GM12878 (cell line): ENCODE measurements around the gene PDLIM3. TPM values are rescaled to one million over a fixed set of nuclear protein-coding genes. Genes with fewer than 3 reads are reported as not detected.

Experiments
- ATAC-seq: fragments of 200-7000 bp; cut with Tn5 transposase; 3 replicates; pipeline ENCODE4 v1.9.1; 2020; ENCODE audit warnings: mild to moderate bottlenecking, moderate library complexity
- BruUV-seq: library from RNA; stranded (reverse); fragments of 400-500 nt; replicated peaks from 2 replicates; lab custom pipeline; 2021; lab: Mats Ljungman, UMichigan
- CTCF ChIA-PET: fragments of 300-600 bp; sonication (Branson Sonifier 250); formaldehyde crosslinking; extraction: SDS; loops from one replicate; lab custom pipeline; 2021; ENCODE audit warnings: inconsistent platforms; lab: Yijun Ruan, JAX
- POLR2A ChIA-PET: fragments of 350-600 bp; formaldehyde crosslinking; extraction: SDS; loops from one replicate; lab custom pipeline; 2021; ENCODE audit warnings: inconsistent platforms; lab: Charles Lee
- RAD21 ChIA-PET: fragments of 300-600 bp; sonication (Branson Sonifier 250); formaldehyde crosslinking; loops from one replicate; lab custom pipeline; 2023; ENCODE audit warnings: antibody characterized with exemption; ENCODE audit not compliant: unreplicated experiment; lab: Charles Lee
- SMC1A ChIA-PET: fragments of 300-600 bp; sonication (Branson Sonifier 250); formaldehyde crosslinking; loops from one replicate; lab custom pipeline; 2023; ENCODE audit not compliant: unreplicated experiment, uncharacterized antibody; lab: Charles Lee
- DNase-seq: peaks from one replicate; pipeline ENCODE4 v3.0.0-alpha.2; 2011; ENCODE audit warnings: low read depth, low spot score
- FAIRE-seq: peaks from 3 replicates; lab custom pipeline; 2011; peaks lifted over from hg19 to GRCh38; lab: Jason Lieb, UNC
- H2AFZ ChIP-seq: 2 replicates; pipeline ENCODE4 v1.6.0; 2011; ENCODE audit warnings: low read depth, low read length, control low read depth; ENCODE audit not compliant: control insufficient read depth
- H3K27ac ChIP-seq: 2 replicates; pipeline ENCODE4 v1.5.1; 2011; ENCODE audit warnings: control low read depth; ENCODE audit not compliant: control insufficient read depth, insufficient read depth
- H3K27me3 ChIP-seq, 2 experiments: replicated peaks in 1 of 2; 2 replicates each; pipeline versions ENCODE4 v1.6.0 to v1.6.1; 2011; ENCODE audit warnings: low read length in 1 of 2; ENCODE audit not compliant: control insufficient read depth in 2 of 2, insufficient read depth in 2 of 2
- H3K36me3 ChIP-seq, 2 experiments: 2 replicates each; pipeline ENCODE4 v1.5.1; 2011; ENCODE audit warnings: low read length in 1 of 2; ENCODE audit not compliant: control insufficient read depth in 2 of 2, insufficient read depth in 2 of 2
- H3K4me1 ChIP-seq: 2 replicates; pipeline ENCODE4 v1.6.1; 2011; ENCODE audit warnings: mild to moderate bottlenecking, low read length, moderate library complexity, mixed read lengths; ENCODE audit not compliant: control insufficient read depth, insufficient read depth
- H3K4me2 ChIP-seq: 2 replicates; pipeline ENCODE4 v1.6.0; 2011; ENCODE audit warnings: control low read depth; ENCODE audit not compliant: control insufficient read depth, insufficient read depth
- H3K4me3 ChIP-seq: fragments of 200-600 bp; sonication (generic); 2 replicates; pipeline ENCODE4 v1.5.1; 2016
- H3K79me2 ChIP-seq: 2 replicates; pipeline ENCODE4 v1.6.0; 2011; ENCODE audit warnings: low read length; ENCODE audit not compliant: control insufficient read depth, insufficient read depth
- H3K9ac ChIP-seq: 2 replicates; pipeline ENCODE4 v1.8.0; 2011; ENCODE audit warnings: low read length, control low read depth, mixed read lengths; ENCODE audit not compliant: control insufficient read depth, insufficient read depth
- H3K9me3 ChIP-seq: replicated peaks from 3 replicates; pipeline ENCODE4 v1.5.1; 2011; ENCODE audit warnings: mild to moderate bottlenecking, low read length; ENCODE audit not compliant: control insufficient read depth, insufficient read depth
- H4K20me1 ChIP-seq: 2 replicates; pipeline ENCODE4 v1.6.0; 2011; ENCODE audit not compliant: control insufficient read depth, insufficient read depth
- IKZF1 ChIP-seq: fragments of 450-650 bp; conservative IDR thresholded peaks from 2 replicates; pipeline ENCODE4 v1.6.1; 2017; ENCODE audit warnings: antibody characterized with exemption, mild to moderate bottlenecking
- MYC ChIP-seq: IDR thresholded peaks from 2 replicates; pipeline ENCODE4 v1.6.1; 2011; ENCODE audit warnings: mild to moderate bottlenecking, low read length, moderate library complexity, inconsistent platforms; ENCODE audit not compliant: insufficient read depth, insufficient replicate concordance, insufficient read length, severe bottlenecking
- POLR2A ChIP-seq: IDR thresholded peaks from 2 replicates; pipeline ENCODE4 v1.6.1; 2011; ENCODE audit warnings: low read depth, mild to moderate bottlenecking, low read length
- POLR2AphosphoS5 ChIP-seq: IDR thresholded peaks from 2 replicates; pipeline ENCODE4 v1.6.1; 2011; ENCODE audit warnings: mild to moderate bottlenecking, low read length, inconsistent platforms
- RUNX3 ChIP-seq: IDR thresholded peaks from 2 replicates; pipeline ENCODE4 v1.6.1; 2012; ENCODE audit warnings: low read length, inconsistent platforms
- TBL1XR1 ChIP-seq: IDR thresholded peaks from 2 replicates; pipeline ENCODE4 v1.6.1; 2012; ENCODE audit warnings: low read depth, low read length, improper control_type of control experiment
- ZNF217 ChIP-seq: fragments of 450-650 bp; IDR thresholded peaks from 2 replicates; pipeline ENCODE4 v1.6.1; 2017; ENCODE audit warnings: antibody characterized with exemption, mild to moderate bottlenecking
- WGBS: methylation state at CpG from one replicate; pipeline ENCODE4 v1.1.6; 2016; ENCODE audit warnings: low lambda C conversion rate; ENCODE audit not compliant: insufficient replicate concordance, insufficient coverage; ENCODE audit errors: missing lambda C conversion rate; 5-methylcytosine and 5-hydroxymethylcytosine counted together
- in situ Hi-C: fragments of 300-500 bp; cut with MboI; formaldehyde crosslinking; loops from 9 replicates; pipeline ENCODE4 v1.14.3; 2018; ENCODE audit warnings: mixed read lengths
- intact Hi-C: fragments of 100-400 bp; cut with micrococcal nuclease; formaldehyde crosslinking; loops from one replicate; pipeline ENCODE4 v1.14.2; 2022; ENCODE audit not compliant: unreplicated experiment
- polyA plus RNA-seq, 11 experiments: library from polyadenylated mRNA; depleted of rRNA in 4 of 11; unstranded in 6 of 11; stranded (reverse) in 5 of 11; fragments of >200 nt; fragmentation: Nextera tagmentation in 4 of 11; fragmentation: Illumina TruSeq in 1 of 11; extraction: Ambion mirVana in 4 of 11; extraction: Trizol in 1 of 11; gene quantifications; 1 replicate in 1 of 11; 2 replicates in 10 of 11; pipeline versions ENCODE4 v1.2.1 to v1.2.3, GENCODE V29; 2011 to 2016; ENCODE audit warnings: inconsistent platforms in 2 of 11, missing spikeins in 2 of 11, low read depth in 1 of 11
- total RNA-seq, 4 experiments: library from RNA; depleted of rRNA in 3 of 4; stranded (reverse); fragments of >200 nt in 3 of 4; fragmentation: Illumina TruSeq in 1 of 4; extraction: Trizol in 1 of 4; gene quantifications; 2 replicates each; pipeline versions ENCODE4 v1.2.1 to v1.2.3, GENCODE V29; 2013 to 2021
- TF ChIP-seq, protein P1 (sequence below): fragments of 450-650 bp; IDR thresholded peaks from 2 replicates; pipeline ENCODE4 v1.6.1; 2017; ENCODE audit warnings: mild to moderate bottlenecking, moderate library complexity
- TF ChIP-seq, protein P2 (sequence below): fragments of 450-650 bp; IDR thresholded peaks from 2 replicates; pipeline ENCODE4 v1.6.1; 2017; ENCODE audit warnings: borderline replicate concordance

PDLIM3 gene
- total and polyA plus RNA-seq, 10 of the 15 experiments (the other 5 are each of a cell fraction or from before 2014, with no cell fraction given) = 0.04 to 0.43 (median 0.08) TPM; not detected in 7

DNA sequence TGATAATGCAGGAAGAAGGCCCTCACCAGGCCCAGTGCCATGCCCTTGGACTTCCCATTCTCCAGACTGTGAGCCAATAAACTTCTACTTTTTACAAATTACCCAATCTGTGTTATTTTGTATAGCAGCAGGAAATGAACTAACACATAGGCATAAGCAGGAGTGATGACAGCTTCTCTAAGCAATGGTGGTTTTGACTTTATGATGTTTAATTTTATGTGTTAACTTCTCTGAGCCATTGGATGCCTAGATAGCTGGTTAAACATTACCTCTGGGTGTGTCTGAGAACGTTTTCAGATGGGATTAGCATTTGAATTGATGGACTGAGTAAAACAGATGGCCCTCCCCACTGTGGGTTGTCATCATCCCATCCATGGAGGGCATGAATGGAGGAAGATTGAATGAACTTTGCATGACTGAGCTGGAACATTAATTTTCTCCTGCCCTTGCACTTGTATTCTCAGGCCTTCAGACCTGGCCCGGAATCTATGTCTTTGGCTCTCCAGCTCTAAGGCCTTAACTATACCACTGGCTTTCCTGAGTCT is 13.9 kb upstream of the PDLIM3 start:
- in situ Hi-C loops = no loop called here
- H3K4me1 ChIP-seq = no peaks in the 10 kb centered on the region
- POLR2A ChIA-PET = no interaction called here
- WGBS = 21% methylated on average over 2 of the region's 2 CpGs
- H3K4me2 ChIP-seq = no peak overlapping the region
- SMC1A ChIA-PET = no interaction called here
- H3K4me3 ChIP-seq = no peak overlapping the region
- RAD21 ChIA-PET = no interaction called here
- FAIRE-seq (no peak), DNase-seq (no peak)
- H3K36me3 ChIP-seq = no peaks in the 10 kb centered on the region
- TF ChIP-seq ZNF217 (no peak), POLR2AphosphoS5 (no peak), POLR2A (no peak), MYC (no peak), RUNX3 (no peak), IKZF1 (no peak), TBL1XR1 (no peak)
- TF ChIP-seq, protein P1, sequence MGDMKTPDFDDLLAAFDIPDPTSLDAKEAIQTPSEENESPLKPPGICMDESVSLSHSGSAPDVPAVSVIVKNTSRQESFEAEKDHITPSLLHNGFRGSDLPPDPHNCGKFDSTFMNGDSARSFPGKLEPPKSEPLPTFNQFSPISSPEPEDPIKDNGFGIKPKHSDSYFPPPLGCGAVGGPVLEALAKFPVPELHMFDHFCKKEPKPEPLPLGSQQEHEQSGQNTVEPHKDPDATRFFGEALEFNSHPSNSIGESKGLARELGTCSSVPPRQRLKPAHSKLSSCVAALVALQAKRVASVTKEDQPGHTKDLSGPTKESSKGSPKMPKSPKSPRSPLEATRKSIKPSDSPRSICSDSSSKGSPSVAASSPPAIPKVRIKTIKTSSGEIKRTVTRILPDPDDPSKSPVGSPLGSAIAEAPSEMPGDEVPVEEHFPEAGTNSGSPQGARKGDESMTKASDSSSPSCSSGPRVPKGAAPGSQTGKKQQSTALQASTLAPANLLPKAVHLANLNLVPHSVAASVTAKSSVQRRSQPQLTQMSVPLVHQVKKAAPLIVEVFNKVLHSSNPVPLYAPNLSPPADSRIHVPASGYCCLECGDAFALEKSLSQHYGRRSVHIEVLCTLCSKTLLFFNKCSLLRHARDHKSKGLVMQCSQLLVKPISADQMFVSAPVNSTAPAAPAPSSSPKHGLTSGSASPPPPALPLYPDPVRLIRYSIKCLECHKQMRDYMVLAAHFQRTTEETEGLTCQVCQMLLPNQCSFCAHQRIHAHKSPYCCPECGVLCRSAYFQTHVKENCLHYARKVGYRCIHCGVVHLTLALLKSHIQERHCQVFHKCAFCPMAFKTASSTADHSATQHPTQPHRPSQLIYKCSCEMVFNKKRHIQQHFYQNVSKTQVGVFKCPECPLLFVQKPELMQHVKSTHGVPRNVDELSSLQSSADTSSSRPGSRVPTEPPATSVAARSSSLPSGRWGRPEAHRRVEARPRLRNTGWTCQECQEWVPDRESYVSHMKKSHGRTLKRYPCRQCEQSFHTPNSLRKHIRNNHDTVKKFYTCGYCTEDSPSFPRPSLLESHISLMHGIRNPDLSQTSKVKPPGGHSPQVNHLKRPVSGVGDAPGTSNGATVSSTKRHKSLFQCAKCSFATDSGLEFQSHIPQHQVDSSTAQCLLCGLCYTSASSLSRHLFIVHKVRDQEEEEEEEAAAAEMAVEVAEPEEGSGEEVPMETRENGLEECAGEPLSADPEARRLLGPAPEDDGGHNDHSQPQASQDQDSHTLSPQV = no peak
- TF ChIP-seq, protein P2, sequence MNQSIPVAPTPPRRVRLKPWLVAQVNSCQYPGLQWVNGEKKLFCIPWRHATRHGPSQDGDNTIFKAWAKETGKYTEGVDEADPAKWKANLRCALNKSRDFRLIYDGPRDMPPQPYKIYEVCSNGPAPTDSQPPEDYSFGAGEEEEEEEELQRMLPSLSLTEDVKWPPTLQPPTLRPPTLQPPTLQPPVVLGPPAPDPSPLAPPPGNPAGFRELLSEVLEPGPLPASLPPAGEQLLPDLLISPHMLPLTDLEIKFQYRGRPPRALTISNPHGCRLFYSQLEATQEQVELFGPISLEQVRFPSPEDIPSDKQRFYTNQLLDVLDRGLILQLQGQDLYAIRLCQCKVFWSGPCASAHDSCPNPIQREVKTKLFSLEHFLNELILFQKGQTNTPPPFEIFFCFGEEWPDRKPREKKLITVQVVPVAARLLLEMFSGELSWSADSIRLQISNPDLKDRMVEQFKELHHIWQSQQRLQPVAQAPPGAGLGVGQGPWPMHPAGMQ = no peak
- TF ChIP-seq, all 136 proteins: peak for 0
- peaks cover 0 to 2% of the 10 kb centered on the region in 2 experiments; a peak in 1 of 4 replicates for H3K27me3 ChIP-seq
- no peaks in the 10 kb centered on the region for H4K20me1 ChIP-seq
- no peaks in the 10 kb centered on the region for H3K79me2 ChIP-seq
- intact Hi-C loops = no loop called here
- no peaks in the 10 kb centered on the region for H3K9me3 ChIP-seq
- no peak for ATAC-seq
- CTCF ChIA-PET = interaction anchor here (0.6 kb wide), 1 partner anchor 465 kb away, joined by 3 read pairs; no protein-coding TSS in a partner anchor
- H2AFZ ChIP-seq = no peak overlapping the region
- H3K27ac ChIP-seq = no peak overlapping the region
- BruUV-seq = no TSS peak
- H3K9ac ChIP-seq = no peak overlapping the region
